Ovary (tissue), 9 donors: ENCODE results near the gene XPO5. TPM values are rescaled to one million over a fixed set of nuclear protein-coding genes. Genes with fewer than 3 reads are reported as not detected.
A peak's percentile ranks its signal among the peaks of the same experiment; 100 is the strongest.

ENCODE experiments used
- DNase-seq, 5 donors: peaks; one replicate each; pipeline ENCODE4 v3.0.0-alpha.2; 2019 to 2020
- H3K27ac ChIP-seq, 2 donors: fragments of 200-600 bp; one replicate each; pipeline versions ENCODE4 v1.5.1 to v1.8.0; 2019 to 2022
- H3K27me3 ChIP-seq: fragments of 200-600 bp; one replicate; pipeline ENCODE4 v1.8.0; 2022
- H3K36me3 ChIP-seq: fragments of 200-600 bp; sonication (generic); one replicate; pipeline ENCODE4 v1.5.1; 2019
- H3K4me1 ChIP-seq: one replicate; pipeline ENCODE4 v1.8.1; 2013; ENCODE audit warnings: mild to moderate bottlenecking, moderate library complexity; ENCODE audit not compliant: insufficient read depth
- H3K4me3 ChIP-seq: fragments of 200-600 bp; sonication (generic); one replicate; pipeline ENCODE4 v1.5.1; 2017
- H3K9me3 ChIP-seq, 2 donors: fragments of 200-600 bp in 1 of 2; sonication (generic) in 1 of 2; one replicate each; pipeline versions ENCODE4 v1.5.1 to v1.8.1; 2013 to 2019; ENCODE audit warnings: mild to moderate bottlenecking in 1 of 2, moderate library complexity in 1 of 2
- CTCF ChIP-seq, 3 donors: fragments of 450-650 bp in 2 of 3; fragments of 200-600 bp in 1 of 3; IDR thresholded peaks; one replicate each; pipeline versions ENCODE4 v1.5.1 to v1.8.0; 2016 to 2022; ENCODE audit warnings: antibody characterized with exemption in 3 of 3, mild to moderate bottlenecking in 1 of 3
- EP300 ChIP-seq: sonication (generic); formaldehyde crosslinking; IDR thresholded peaks from one replicate; pipeline ENCODE4 v1.6.1; 2017; ENCODE audit warnings: antibody characterized with exemption
- POLR2A ChIP-seq: fragments of 450-650 bp; IDR thresholded peaks from one replicate; pipeline ENCODE4 v1.6.1; 2017; ENCODE audit warnings: antibody characterized with exemption, mild to moderate bottlenecking, moderate library complexity
- WGBS, 3 donors: extraction: QIAGEN DNeasy Blood & Tissue Kit in 1 of 3; methylation state at CpG; one replicate each; pipeline versions ENCODE4 v1.1.5 to v1.1.7; 2013 to 2017; 5-methylcytosine and 5-hydroxymethylcytosine counted together
- intact Hi-C, 4 donors: fragments of 100-400 bp; cut with DNase I; formaldehyde crosslinking; loops; one replicate each; pipeline versions ENCODE4 v1.11.0 to v1.15.1; 2022 to 2023
- polyA plus RNA-seq, 2 donors: library from polyadenylated mRNA; stranded (reverse); fragments of 200-250 nt in 1 of 2; fragments of 350-450 nt in 1 of 2; fragmentation: Illumina TruSeq in 1 of 2; extraction: RNeasy Lipid Tissue Mini Kit (QIAGEN cat#74804) in 1 of 2; gene quantifications; one replicate each; pipeline ENCODE4 v1.2.3, GENCODE V29; 2013 to 2014
- total RNA-seq, 7 donors: library from RNA; depleted of rRNA in 2 of 7; stranded (reverse); fragments of >200 nt in 2 of 7; fragmentation: NEBNext Ultra II Directional in 3 of 7; extraction: Animal tissue kit (Norgen Biotek cat#: 25700) in 3 of 7; gene quantifications; one replicate each; pipeline versions ENCODE4 v1.1.0 to v1.2.4, GENCODE V29; 2016 to 2023
- donor health status: DM: no; HTN: no; CAD: no; lungs with moderate emphysema.
- donor health status: DM: no; HTN: no; CAD: no.
- donor health status: Bipolar disorder and iron deficiency.
- donor health status: DM: yes; HTN: yes; CAD: no.
- donor health status: DM: no; HTN: no; CAD: no.
- donor health status: DM: yes; HTN: yes; CAD: no.

The XPO5 gene
- total and polyA plus RNA-seq, 9 donors, result 6.8 to 41.8 (median 24.5) TPM

- H3K36me3 ChIP-seq, result no peaks in the 10 kb centered on the region
- no peak overlapping the region for H3K27ac ChIP-seq
- WGBS, 3 donors, result 89 to 97% (median 95%) methylated on average over 1 of the region's 1 CpG
- no peak for DNase-seq
- H3K4me3 ChIP-seq, result no peak overlapping the region
- H3K9me3 ChIP-seq, result no peaks in the 10 kb centered on the region
- intact Hi-C loops, result loop anchor here in 2 of 4 donors (5.0 to 10.0 kb wide), 2 partner anchors 465 to 468 kb away; no protein-coding TSS in a partner anchor
- TF ChIP-seq EP300 (no peak), POLR2A (no peak), CTCF (IDR thresholded peaks at IDR 0.05) (no peak)
- H3K4me1 ChIP-seq, result no peaks in the 10 kb centered on the region
- H3K27me3 ChIP-seq, result no peaks in the 10 kb centered on the region
Measured at GRCh38 chr6:43609402-43609801, 33.6 kb upstream of the XPO5 start.

- DNase-seq, result no peak
- H3K36me3 ChIP-seq, result no peaks in the 10 kb centered on the region
- TF ChIP-seq EP300, result no peak
- WGBS, 3 donors, result 78 to 84% (median 78%) methylated on average over 1 of the region's 1 CpG
- no peaks in the 10 kb centered on the region for H3K27me3 ChIP-seq
- intact Hi-C loops, result loop anchor here in 2 of 4 donors (5.0 to 10.0 kb wide), 2 partner anchors 466 to 468 kb away; no protein-coding TSS in a partner anchor
- H3K4me1 ChIP-seq, result no peaks in the 10 kb centered on the region
- no peak overlapping the region for H3K27ac ChIP-seq
- no peak overlapping the region for H3K4me3 ChIP-seq
- no peaks in the 10 kb centered on the region for H3K9me3 ChIP-seq
Measured at GRCh38 chr6:43608807-43609206, 33.0 kb upstream of the XPO5 start.

GRCh38 chr6:43608310-43608763 is 32.5 kb upstream of the XPO5 start:
- no peak overlapping the region for H3K4me3 ChIP-seq
- TF ChIP-seq EP300 (no peak), CTCF (IDR thresholded peaks at IDR 0.05) (peak; percentile 40 to 64 (median 61)), POLR2A (no peak)
- no peaks in the 10 kb centered on the region for H3K36me3 ChIP-seq
- intact Hi-C loops, result loop anchor here in 2 of 4 donors (5.0 to 10.0 kb wide), 2 partner anchors 466 to 469 kb away; no protein-coding TSS in a partner anchor
- peak; percentile 49 to 73 (median 67) for DNase-seq
- no peaks in the 10 kb centered on the region for H3K27me3 ChIP-seq
- no peaks in the 10 kb centered on the region for H3K4me1 ChIP-seq
- no peak overlapping the region for H3K27ac ChIP-seq
- no peaks in the 10 kb centered on the region for H3K9me3 ChIP-seq
- WGBS, 3 donors, result 2 to 4% (median 3%) methylated on average over 5 of the region's 5 CpGs

- no peaks in the 10 kb centered on the region for H3K9me3 ChIP-seq
- no peak overlapping the region for H3K4me3 ChIP-seq
- H3K27me3 ChIP-seq, result no peaks in the 10 kb centered on the region
- intact Hi-C loops, result loop anchor here in 2 of 4 donors (5.0 to 10.0 kb wide), 2 partner anchors 469 to 471 kb away; no protein-coding TSS in a partner anchor
- no peak overlapping the region for H3K27ac ChIP-seq
- 88 to 97% (median 94%) methylated on average over 2 of the region's 2 CpGs for WGBS, 3 donors
- H3K4me1 ChIP-seq, result no peaks in the 10 kb centered on the region
- no peaks in the 10 kb centered on the region for H3K36me3 ChIP-seq
- TF ChIP-seq CTCF (IDR thresholded peaks at IDR 0.05) (no peak), POLR2A (no peak), EP300 (no peak)
- DNase-seq, result no peak
Measured at GRCh38 chr6:43606019-43606418, 30.2 kb upstream of the XPO5 start.

- TF ChIP-seq POLR2A, result no peak
- TF ChIP-seq EP300, result no peak
- no peak for TF ChIP-seq CTCF (IDR thresholded peaks at IDR 0.05)
- intact Hi-C loops, result loop anchor here in 1 of 4 donors (10.0 kb wide), 1 partner anchor 471 kb away; no protein-coding TSS in a partner anchor
- Histone ChIP-seq H3K4me3 (no peak overlapping the region), H3K27ac (no peak overlapping the region), H3K4me1 (no peaks in the 10 kb centered on the region), H3K27me3 (no peaks in the 10 kb centered on the region), H3K9me3 (no peaks in the 10 kb centered on the region), H3K36me3 (no peaks in the 10 kb centered on the region)
- 82 to 93% (median 89%) methylated on average over 2 of the region's 2 CpGs for WGBS, 3 donors
- no peak for DNase-seq
Measured at GRCh38 chr6:43604174-43604573, 28.3 kb upstream of the XPO5 start.
